ENCODE data around the gene PCDH1.

Gene PCDH1

GRCh38 chr5:141880961-141881801 lies 3.0 kb upstream of the PCDH1 start:
- no peak overlapping the region for H3K27ac ChIP-seq
- TF ChIP-seq ZFX (IDR thresholded peaks at IDR 0.05; ENCODE audit: borderline replicate concordance): no peak
- TF ChIP-seq, protein P1, sequence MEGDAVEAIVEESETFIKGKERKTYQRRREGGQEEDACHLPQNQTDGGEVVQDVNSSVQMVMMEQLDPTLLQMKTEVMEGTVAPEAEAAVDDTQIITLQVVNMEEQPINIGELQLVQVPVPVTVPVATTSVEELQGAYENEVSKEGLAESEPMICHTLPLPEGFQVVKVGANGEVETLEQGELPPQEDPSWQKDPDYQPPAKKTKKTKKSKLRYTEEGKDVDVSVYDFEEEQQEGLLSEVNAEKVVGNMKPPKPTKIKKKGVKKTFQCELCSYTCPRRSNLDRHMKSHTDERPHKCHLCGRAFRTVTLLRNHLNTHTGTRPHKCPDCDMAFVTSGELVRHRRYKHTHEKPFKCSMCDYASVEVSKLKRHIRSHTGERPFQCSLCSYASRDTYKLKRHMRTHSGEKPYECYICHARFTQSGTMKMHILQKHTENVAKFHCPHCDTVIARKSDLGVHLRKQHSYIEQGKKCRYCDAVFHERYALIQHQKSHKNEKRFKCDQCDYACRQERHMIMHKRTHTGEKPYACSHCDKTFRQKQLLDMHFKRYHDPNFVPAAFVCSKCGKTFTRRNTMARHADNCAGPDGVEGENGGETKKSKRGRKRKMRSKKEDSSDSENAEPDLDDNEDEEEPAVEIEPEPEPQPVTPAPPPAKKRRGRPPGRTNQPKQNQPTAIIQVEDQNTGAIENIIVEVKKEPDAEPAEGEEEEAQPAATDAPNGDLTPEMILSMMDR (IDR thresholded peaks at IDR 0.05): no peak

GRCh38 chr5:141879941-141880738 lies 1.9 kb upstream of the PCDH1 start:
- no peak overlapping the region for H3K27ac ChIP-seq
- TF ChIP-seq ZFX (IDR thresholded peaks at IDR 0.05; ENCODE audit: borderline replicate concordance): no peak
- TF ChIP-seq, protein P1 (IDR thresholded peaks at IDR 0.05): no peak

DNA sequence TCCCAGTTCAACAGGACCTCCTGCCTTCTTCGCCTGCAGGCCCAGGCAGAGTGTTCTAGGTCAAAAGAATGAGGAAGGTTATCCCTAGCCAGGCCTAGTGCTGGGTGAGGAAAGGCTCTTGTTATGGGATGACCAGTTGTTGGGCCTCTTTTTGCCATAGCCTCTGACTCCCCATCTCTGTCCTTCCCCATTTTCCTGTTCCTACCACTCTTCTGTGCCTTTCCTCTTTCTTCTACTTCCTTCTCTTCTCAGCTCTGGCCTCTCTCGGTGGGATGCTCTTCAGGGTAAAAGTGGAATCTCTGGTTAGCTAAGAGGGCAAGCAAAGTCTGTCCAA lies 1.2 kb upstream of the PCDH1 start:
- H3K27ac ChIP-seq: peak overlapping the region; percentile 80; the same call in 1 of the 2 replicates
- no peak for TF ChIP-seq ZFX (IDR thresholded peaks at IDR 0.05; ENCODE audit: borderline replicate concordance)
- TF ChIP-seq, protein P1 (IDR thresholded peaks at IDR 0.05): peak; percentile 66

- TF ChIP-seq ZFX (IDR thresholded peaks at IDR 0.05; ENCODE audit: borderline replicate concordance): no peak
- TF ChIP-seq, protein P1 (IDR thresholded peaks at IDR 0.05): peak; percentile 97
- H3K27ac ChIP-seq: peak overlapping the region; percentile 80
Measured at GRCh38 chr5:141878711-141879425, 658 bp upstream of the PCDH1 start.

GRCh38 chr5:141877356-141878185 lies 639 bp downstream of the PCDH1 start:
- H3K27ac ChIP-seq: peak overlapping the region; percentile 80
- TF ChIP-seq ZFX (IDR thresholded peaks at IDR 0.05; ENCODE audit: borderline replicate concordance): no peak
- TF ChIP-seq, protein P1 (IDR thresholded peaks at IDR 0.05): no peak

GRCh38 chr5:141876628-141877355 lies 1.4 kb downstream of the PCDH1 start:
- TF ChIP-seq, protein P1 (IDR thresholded peaks at IDR 0.05): no peak
- no peak for TF ChIP-seq ZFX (IDR thresholded peaks at IDR 0.05; ENCODE audit: borderline replicate concordance)
- peak overlapping the region; percentile 80 for H3K27ac ChIP-seq

Data from 22Rv1 (cell line).